MV-4-11 (cell line): Measurements from ENCODE around the gene DOCK10.
"Not testable (repeated sequence)": the region's sequence is repeated elsewhere in the genome, so short reads cannot be mapped to it uniquely, and the experiment has no call there.

Experiments
- DNase-seq: peaks from one replicate; lab custom pipeline; 2025; lab: John Stamatoyannopoulos, UW

The DOCK10 gene

DNA sequence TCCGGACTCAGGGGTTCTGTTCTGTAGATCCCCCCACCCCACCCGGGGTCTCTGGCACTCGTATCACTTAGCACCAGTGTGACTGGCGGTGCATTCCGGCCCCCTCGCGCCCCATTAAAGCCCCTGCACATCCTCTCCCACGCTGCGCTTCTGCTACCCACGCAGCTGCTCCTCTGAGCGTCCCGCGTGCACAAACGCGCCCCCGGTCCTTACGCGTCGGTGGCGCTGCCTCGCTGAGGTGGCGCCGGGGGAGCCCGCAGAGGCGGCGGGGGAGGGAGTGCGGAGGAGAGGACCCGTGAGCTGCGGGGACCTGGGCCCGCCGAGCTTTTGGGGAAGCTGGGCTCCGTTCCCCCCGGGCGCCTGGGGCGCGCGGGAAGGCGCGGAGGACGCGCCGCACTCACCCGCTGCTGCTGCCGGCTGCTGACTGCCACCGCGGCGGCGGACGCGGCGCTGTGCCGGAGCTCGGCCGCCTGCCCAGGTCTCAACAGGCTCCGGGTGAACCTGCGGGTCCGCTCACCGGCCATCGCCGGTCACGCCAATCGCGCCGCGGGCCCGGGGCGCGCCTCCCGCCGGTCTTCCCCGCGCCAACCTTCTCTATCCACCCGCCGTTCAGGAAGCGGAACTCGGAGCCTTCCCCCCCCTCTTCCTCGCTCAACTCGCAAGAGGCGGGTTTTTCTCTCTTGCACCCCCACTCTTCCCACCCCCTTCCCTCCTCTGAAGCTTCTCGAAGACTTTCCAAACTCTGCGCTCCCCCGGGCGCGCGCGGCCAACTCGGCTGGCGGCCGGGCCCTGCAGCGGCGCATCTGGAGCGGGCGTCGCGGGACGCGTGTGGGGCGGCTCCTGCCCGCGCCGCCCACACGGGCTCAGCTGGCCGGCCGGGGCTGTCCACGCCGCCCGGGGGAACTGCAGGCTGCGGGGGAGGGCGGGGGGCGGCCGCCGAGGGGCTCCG, at the start of gene DOCK10:
TSS of gene DOCK10 (minus strand) at position 618 of the 949 bp plus-strand sequence. CDS start at position 524, 94 bp downstream.
- peak; percentile 50 for DNase-seq

DNA sequence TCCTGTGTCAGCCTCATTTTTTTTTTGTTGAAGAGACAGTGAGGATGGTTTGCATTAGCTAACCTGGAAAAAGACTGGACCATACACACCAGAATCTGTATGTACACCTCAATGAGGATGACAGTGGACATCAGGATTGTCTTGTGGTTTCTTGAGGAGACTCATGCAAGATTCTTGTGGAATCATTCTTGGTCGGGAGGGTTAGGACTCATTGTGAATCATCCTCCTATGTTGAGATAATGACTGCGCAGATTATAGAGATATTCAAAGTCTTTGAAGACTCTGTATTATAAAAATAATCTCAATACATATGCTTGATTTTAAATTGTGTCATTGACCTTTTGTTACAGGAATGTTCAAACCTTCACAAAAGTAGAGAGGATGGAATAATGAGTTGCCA, 49.1 kb upstream of the DOCK10 start:
- DNase-seq: no peak

DNA sequence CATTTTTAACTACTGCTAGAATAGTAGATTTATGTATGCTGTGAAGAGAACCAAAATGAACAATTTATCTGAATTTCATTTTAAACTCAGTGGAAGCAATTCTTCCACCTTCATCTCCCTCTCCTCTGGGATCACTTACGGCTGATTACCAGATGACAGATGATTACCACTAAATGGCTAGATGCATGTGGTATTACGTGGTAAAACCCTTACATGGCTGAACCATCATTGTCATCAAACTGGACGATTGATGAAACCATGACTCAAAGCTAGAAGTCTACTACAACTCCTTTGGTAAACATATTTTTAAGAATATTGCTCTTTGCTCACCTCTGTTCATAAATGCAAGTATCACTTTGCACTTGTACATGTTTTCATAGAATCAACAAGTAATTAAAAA, 48.5 kb upstream of the DOCK10 start:
- DNase-seq: no peak

DNA sequence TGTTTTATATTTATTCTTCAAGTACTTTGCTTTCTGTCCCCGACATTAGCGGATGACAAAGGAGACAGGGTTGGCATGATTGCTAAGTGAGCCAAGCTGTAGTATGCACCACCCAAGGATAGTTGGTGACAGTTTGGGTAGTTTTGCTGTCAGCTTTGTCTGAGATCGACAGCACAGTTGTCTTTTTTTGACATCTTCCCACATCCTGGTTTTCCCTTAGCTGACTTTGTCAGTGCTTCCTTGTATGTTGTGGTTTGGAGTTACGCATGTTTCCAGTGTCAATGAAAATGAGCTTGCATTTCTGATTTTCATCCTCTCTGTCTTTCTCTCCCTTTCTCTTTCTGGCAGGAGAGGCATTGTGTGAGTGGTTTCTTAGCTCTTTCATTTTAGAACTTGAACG, 44.6 kb upstream of the DOCK10 start:
- no peak for DNase-seq

DNA sequence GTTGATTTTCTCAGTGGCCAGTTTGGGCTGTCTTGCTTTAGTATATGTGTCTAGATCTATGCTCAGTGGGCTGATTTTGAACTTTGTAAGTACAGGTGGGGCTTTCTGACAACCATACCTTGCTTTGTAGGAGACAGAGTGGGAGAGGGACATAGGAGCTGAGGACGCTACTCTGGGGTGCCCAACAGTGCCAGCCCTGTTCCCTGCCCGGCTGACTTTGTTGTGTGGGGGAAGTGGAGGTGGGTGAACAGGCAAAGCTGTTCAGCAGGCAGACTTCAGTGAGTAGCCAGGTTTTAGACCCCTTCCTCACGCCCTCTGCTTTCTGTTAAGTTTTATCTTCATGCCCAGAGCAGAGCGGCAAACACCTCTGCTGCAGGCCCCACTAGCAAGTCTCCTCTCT, 44.2 kb upstream of the DOCK10 start:
- DNase-seq: no peak

DNA sequence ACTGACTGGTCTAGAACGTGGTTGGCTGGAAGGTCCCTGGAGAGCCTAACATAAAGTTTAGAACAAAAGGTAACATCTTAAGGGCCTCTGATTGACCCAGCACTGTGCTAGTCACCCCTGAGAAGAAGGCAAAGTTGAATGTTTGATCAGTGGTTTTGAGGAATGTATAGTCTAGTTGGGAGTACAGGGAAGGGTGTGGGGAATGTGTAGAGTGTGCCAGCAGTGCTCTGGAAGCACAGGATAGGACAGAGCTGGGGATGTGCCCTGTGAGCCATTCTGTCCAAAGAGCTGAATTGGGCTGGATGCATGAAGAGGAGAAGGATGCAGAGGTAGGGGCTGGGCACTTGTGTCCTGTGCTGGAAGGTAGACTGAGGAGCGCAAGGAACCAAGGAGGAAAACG, 41.0 kb upstream of the DOCK10 start:
- no peak for DNase-seq

- DNase-seq: no peak
These were observed 33.9 kb upstream of the DOCK10 start for GRCh38 chr2:225076125-225076524.

DNA sequence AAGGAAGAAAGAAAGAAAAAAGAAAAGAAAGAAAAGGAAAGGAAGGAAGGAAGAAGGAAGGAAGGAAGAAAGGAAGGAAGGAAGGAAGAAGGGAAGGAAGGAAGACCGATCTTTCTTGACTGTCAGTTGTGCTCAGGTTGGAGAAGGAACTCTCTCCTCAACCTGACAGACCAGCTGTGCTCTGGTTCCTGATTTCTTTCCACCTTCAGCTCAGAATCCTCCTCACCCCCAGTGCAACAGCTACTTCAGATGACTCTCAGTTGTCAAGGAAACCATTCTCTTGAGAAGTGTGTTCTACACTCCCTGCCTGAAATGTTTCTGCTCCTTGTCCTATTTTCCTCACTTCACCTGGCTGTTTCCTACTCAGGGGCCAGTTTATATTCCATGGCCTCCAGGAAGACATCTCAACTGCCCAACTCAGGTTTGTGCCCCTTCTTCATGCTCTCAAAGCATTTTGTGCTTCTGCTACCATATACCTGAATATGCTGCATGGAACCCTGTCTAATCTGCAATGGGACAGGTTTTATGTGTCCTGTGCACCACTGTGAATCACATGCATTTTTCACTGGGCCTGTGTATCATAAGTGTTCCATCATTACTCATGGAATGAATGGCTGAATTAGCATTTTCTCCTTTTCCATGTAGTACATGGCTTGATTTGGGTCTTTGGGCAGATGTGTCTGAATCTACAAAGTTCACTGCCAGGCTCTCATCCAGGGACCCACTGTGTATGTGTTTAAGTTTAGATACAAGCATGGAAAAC, 32.8 kb upstream of the DOCK10 start:
- no peak for DNase-seq

DNA sequence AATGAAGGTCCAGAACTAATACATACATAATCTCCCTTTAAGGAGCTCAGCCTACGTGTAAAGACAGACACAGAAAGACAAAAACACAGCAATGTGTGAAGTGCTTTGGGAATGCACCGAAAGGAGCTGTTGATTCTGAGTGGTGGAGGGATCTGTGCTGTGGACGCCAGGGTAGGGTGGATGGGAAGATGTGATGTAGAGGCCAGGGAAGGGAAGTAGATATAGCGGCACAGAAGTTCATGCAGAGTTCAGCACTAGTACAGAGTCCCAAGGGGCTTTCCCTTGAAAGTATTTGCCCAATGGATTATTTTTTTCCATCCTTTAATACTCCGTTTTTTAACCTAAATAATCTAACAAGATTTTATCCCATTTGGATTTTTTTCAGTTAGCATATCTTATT, 32.1 kb upstream of the DOCK10 start:
- no peak for DNase-seq

- DNase-seq: no peak
These were observed 30.9 kb upstream of the DOCK10 start for GRCh38 chr2:225073198-225073597.

DNA sequence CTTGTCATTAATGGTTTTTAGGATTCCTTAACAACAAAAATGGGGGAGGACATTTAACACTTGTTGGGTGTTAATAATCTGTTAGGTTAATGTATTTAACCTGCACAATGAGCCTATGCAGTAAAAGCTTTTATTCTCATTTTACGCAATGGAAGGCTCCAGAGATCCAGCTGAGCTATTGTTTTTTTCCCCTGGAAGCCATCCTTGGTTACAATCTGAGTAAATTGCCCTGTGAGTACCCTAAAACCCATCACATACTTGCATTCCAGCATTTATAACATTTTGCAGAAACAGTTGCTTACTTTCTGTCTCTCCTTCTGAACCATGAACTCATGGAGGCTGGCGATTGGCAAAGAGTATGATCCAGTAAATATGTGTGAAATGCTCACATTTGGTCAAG, 30.2 kb upstream of the DOCK10 start:
- DNase-seq: no peak

GRCh38 chr2:225070811-225071210, 28.5 kb upstream of the DOCK10 start:
- no peak for DNase-seq

DNA sequence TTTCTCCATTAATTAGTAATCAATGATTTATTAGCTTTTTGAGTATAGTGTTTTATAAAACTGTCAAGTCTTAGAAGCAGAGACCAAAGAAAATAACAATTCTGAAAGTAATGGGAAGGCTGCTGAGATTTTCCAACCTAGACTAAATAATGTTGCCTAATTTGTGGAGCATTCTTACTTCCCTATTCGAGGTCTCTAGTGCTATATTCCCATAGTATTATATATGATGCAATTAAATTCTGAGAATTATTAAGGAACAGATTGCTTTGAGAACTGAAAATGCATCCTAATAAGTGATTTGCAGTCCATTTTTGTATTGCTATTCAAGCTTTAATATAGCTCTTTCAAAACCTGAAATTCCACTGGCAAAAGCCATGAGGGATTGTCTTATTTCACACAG, 27.7 kb upstream of the DOCK10 start:
- DNase-seq: peak; percentile 11

GRCh38 chr2:225069477-225069876, 27.2 kb upstream of the DOCK10 start:
- DNase-seq: peak; percentile 36

DNA sequence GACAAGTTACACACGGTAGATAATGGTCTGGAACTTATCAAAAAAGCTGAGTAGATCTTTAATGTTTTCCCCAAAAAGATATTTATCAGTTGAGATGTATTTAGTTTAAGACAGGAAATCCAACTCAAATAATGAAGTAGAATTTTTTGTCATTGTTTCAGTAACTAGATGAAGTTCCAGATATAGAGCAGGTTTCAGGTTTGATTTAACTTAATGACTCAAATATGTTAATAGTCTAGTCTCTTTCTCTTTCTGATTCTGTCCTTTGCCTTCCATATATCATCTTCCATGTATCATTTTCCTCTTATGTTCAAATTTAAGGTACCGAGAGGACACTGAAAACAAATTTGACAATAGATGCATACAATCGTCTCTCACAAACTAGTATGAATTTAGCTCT, 23.6 kb upstream of the DOCK10 start:
- no peak for DNase-seq

DNA sequence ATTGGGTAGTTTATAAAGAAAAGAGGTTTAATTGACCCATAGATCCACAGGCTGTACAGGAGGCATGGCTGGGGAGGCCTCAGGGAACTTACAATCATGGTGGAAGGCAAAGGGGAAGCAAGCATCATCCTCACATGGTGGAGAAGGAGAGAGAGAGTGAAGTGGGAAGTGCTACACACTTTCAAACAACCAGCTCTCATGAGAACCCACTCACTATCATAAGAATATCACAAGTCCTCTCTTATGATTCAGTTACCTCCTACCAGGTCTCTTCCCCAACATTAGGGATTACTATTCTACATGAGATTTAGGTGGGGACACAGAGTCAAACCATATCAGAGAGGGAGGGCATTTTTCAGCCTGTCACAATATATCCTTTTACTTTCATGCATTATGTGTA, 22.7 kb upstream of the DOCK10 start:
- DNase-seq: no peak

- no peak for DNase-seq
These were observed 22.1 kb upstream of the DOCK10 start for GRCh38 chr2:225064362-225064761.

- no peak for DNase-seq
These were observed 14.2 kb upstream of the DOCK10 start for GRCh38 chr2:225056330-225057073.

DNA sequence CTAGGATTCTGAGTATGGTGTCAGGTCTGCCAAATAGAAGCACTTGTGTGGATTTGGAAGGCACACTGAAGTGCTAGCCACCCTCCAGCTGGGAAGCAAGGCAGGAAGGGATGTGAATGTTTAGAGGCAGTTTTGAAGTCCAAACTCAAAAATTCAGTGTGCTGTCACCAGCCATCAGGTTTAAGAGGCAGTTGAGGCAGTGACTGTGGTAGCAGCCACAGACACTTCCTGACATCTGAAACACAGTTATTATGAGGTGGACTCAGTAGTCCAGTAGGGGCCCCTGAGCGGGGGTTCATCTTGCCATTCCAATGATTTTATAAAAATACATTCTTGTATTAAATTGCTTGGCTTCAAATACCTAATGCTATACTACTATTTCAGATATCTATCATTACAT, 13.4 kb upstream of the DOCK10 start:
- DNase-seq: no peak

GRCh38 chr2:225052703-225053102, 10.4 kb upstream of the DOCK10 start:
- peak; percentile 70 for DNase-seq

DNA sequence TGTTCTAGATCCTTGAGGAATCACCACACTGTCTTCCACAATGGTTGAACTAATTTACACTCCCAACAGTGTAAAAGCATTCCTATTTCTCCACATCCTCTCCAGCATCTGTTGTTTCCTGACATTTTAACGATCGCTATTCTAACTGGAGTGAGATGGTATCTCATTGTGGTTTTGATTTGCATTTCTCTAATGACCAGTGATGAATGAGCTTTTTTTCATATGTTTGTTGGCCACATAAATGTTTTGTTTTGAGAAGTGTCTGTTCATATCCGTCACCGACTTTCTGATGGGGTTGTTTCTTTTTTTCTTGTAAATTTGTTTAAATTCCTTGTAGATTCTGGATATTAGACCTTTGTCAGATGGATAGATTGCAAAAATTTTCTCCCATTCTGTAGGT, 5.2 kb upstream of the DOCK10 start:
- not testable (repeated sequence) for DNase-seq

- no peak for DNase-seq
These were observed 516 bp upstream of the DOCK10 start for GRCh38 chr2:225042800-225043167.
